Measurements from ENCODE around the gene TMEM158. TPM values are rescaled to one million over a fixed set of nuclear protein-coding genes. Genes with fewer than 3 reads are reported as not detected.

TMEM158 gene
- total and polyA plus RNA-seq, 4 donors, result 0.07 to 3.7 (median 0.08) TPM; not detected in 1

GRCh38 chr3:45227946-45228345 lies 1.9 kb upstream of the TMEM158 start (continued):
- TF ChIP-seq GABPA (IDR thresholded peaks at IDR 0.05 in 1 of 2, conservative IDR thresholded peaks at IDR 0.05 in 1 of 2) (no peak), HNF4G (IDR thresholded peaks at IDR 0.05) (no peak), HNF4A (conservative IDR thresholded peaks at IDR 0.05) (no peak), NR2F2 (IDR thresholded peaks at IDR 0.05) (no peak)

GRCh38 chr3:45227071-45227820 lies 1.2 kb upstream of the TMEM158 start:
- no peak overlapping the region for H3K27ac ChIP-seq (ENCODE audit: low read depth in 1 of 2, low read length in 2 of 2)
- H3K27me3 ChIP-seq (ENCODE audit: control insufficient read depth in 4 of 4, insufficient read depth in 4 of 4, low read length in 3 of 4), result peaks cover 0 to 11% (median 5%) of the 10 kb centered on the region in 4 donors
- no peaks in the 10 kb centered on the region for H3K9me3 ChIP-seq (ENCODE audit: control insufficient read depth in 4 of 4, low read length in 3 of 4)
- TF ChIP-seq HNF4G (IDR thresholded peaks at IDR 0.05), result no peak
- TF ChIP-seq REST (IDR thresholded peaks at IDR 0.05), result no peak
- TF ChIP-seq RAD21 (IDR thresholded peaks at IDR 0.05), result no peak
- TF ChIP-seq SP1 (IDR thresholded peaks at IDR 0.05), result no peak
- TF ChIP-seq FOXA1 (IDR thresholded peaks at IDR 0.05), result no peak
- TF ChIP-seq CTCF (IDR thresholded peaks at IDR 0.05; ENCODE audit: low read depth, low read length, missing input control), result no peak
- no peak for TF ChIP-seq GABPA (IDR thresholded peaks at IDR 0.05 in 1 of 2, conservative IDR thresholded peaks at IDR 0.05 in 1 of 2)
- no peak for TF ChIP-seq YY1 (IDR thresholded peaks at IDR 0.05)
- no peak for TF ChIP-seq MAX (IDR thresholded peaks at IDR 0.05)
- no peak for TF ChIP-seq EGR1 (IDR thresholded peaks at IDR 0.05; ENCODE audit: low read depth in 2 of 2)
- TF ChIP-seq NR2F2 (IDR thresholded peaks at IDR 0.05), result no peak
- TF ChIP-seq HNF4A (conservative IDR thresholded peaks at IDR 0.05), result no peak
- TF ChIP-seq FOXA2 (IDR thresholded peaks at IDR 0.05), result no peak
- no peak for TF ChIP-seq ATF3 (IDR thresholded peaks at IDR 0.05)
- TF ChIP-seq ZBTB33 (IDR thresholded peaks at IDR 0.05), result no peak
- TF ChIP-seq TAF1 (conservative IDR thresholded peaks at IDR 0.05), result no peak
- no peak for TF ChIP-seq RXRA (IDR thresholded peaks at IDR 0.05)
- no peak for DNase-seq (ENCODE audit: low spot score)
- H3K4me1 ChIP-seq (ENCODE audit: control insufficient read depth in 4 of 4, insufficient read depth in 4 of 4, low read length in 3 of 4), result peaks cover 4 to 17% (median 8%) of the 10 kb centered on the region in 4 donors
- no peak overlapping the region for H3K4me3 ChIP-seq (ENCODE audit: low read depth in 1 of 3, low read length in 3 of 3)
- no peaks in the 10 kb centered on the region for H3K36me3 ChIP-seq (ENCODE audit: control insufficient read depth in 4 of 4, insufficient read depth in 3 of 4, low read depth in 1 of 4, low read length in 3 of 4)
- WGBS, result 75% methylated on average over 7 of the region's 7 CpGs
- no peak overlapping the region for H3K9ac ChIP-seq (ENCODE audit: low read depth in 1 of 2, low read length in 2 of 2)
